Measurements from ENCODE around the gene UMODL1. TPM values are rescaled to one million over a fixed set of nuclear protein-coding genes. Genes with fewer than 3 reads are reported as not detected.
A peak's percentile ranks its signal among the peaks of the same experiment; 100 is the strongest.

Gene UMODL1
- total and polyA plus RNA-seq, 2 donors from 2014 or later: 0.39 TPM; not detected in 1

DNA sequence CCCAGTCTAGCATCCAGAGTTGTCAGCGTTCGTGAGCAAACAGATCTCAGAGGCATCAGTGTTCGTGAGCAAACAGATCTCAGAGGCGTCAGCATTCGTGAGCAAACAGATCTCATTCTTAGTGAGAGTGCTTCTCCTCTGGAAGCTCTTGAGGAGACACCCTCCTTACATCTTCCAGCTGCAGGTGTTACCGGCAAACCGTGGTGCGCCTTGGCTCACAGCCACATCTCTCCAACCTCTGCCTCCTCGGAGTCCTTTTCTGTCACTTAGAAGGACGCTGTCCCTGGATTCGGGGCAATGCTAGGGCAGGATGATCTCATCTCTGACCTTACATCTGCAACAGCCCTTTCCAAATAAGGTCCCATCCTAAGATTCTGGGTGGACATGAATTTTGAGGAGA lies 14.6 kb upstream of the UMODL1 start:
- H3K9ac ChIP-seq (ENCODE audit: low read length in 3 of 3): no peak overlapping the region
- TF ChIP-seq CTCF (IDR thresholded peaks at IDR 0.05; ENCODE audit: borderline replicate concordance, extremely low read depth, insufficient read depth): no peak
- intact Hi-C loops (cut with DNase I): no loop called here
- no peaks in the 10 kb centered on the region for H3K36me3 ChIP-seq (ENCODE audit: control insufficient read depth in 2 of 3, insufficient read depth in 3 of 3, low read length in 3 of 3)
- H3K27ac ChIP-seq (ENCODE audit: low read depth in 2 of 2, low read length in 2 of 2): no peak overlapping the region
- FAIRE-seq (no peak), DNase-seq (peak in 1 of 5 donors; percentile 49)
- peaks cover 0 to 9% (median 0%) of the 10 kb centered on the region in 3 donors for H3K4me1 ChIP-seq (ENCODE audit: control insufficient read depth in 2 of 3, insufficient read depth in 2 of 3, low read depth in 1 of 3, low read length in 3 of 3)
- no peaks in the 10 kb centered on the region for H3K27me3 ChIP-seq (ENCODE audit: control insufficient read depth, insufficient read depth, low read length)
- H3K4me3 ChIP-seq (ENCODE audit: low read length in 3 of 3): no peak overlapping the region
- H3K9me3 ChIP-seq (ENCODE audit: control insufficient read depth in 2 of 3, insufficient read depth in 1 of 3, low read length in 3 of 3): no peaks in the 10 kb centered on the region

DNA sequence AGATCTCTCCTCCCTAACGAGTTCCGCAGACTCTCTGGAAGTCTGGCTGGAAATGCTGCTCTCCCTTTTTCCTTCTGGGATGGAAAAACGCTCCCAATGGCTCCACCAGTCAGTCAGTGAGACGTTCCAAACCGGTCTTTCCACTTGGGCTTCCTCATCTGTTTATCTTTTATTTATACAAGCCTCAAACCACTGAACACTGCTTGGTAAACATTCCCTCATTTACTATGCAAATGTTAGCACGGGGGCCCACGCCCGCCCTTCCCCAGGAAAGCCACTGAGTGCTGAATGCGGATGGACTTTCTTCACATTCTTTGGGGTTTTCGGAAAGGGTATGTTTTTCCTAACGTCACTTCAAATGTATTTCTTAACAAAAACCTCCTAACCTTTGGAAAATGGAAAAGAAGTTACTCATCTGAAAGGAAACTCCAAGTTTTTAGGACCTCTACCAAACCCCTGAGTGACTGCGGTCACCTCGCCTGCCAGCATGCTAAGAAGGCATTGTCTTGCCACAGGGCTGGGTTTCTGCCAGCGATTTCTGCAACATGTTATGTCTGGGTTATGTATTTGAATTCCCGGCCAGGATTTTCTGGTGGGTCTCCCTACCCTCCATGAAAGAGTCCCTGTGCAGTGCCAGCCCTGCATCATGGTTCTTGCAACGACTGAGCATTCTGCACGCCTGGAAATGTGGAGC lies 14.0 kb upstream of the UMODL1 start:
- H3K9me3 ChIP-seq (ENCODE audit: control insufficient read depth in 2 of 3, insufficient read depth in 1 of 3, low read length in 3 of 3): no peaks in the 10 kb centered on the region
- H3K9ac ChIP-seq (ENCODE audit: low read length in 3 of 3): no peak overlapping the region
- H3K27ac ChIP-seq (ENCODE audit: low read depth in 2 of 2, low read length in 2 of 2): peak overlapping the region in 1 of 2 donors; percentile 13
- H3K4me1 ChIP-seq (ENCODE audit: control insufficient read depth in 2 of 3, insufficient read depth in 2 of 3, low read depth in 1 of 3, low read length in 3 of 3): peaks cover 0 to 9% (median 0%) of the 10 kb centered on the region in 3 donors
- FAIRE-seq (no peak), DNase-seq (peak in 3 of 5 donors; percentile 65 to 71 (median 66))
- H3K36me3 ChIP-seq (ENCODE audit: control insufficient read depth in 2 of 3, insufficient read depth in 3 of 3, low read length in 3 of 3): no peaks in the 10 kb centered on the region
- no peak overlapping the region for H3K4me3 ChIP-seq (ENCODE audit: low read length in 3 of 3)
- intact Hi-C loops (cut with DNase I): no loop called here
- TF ChIP-seq CTCF (IDR thresholded peaks at IDR 0.05; ENCODE audit: borderline replicate concordance, extremely low read depth, insufficient read depth): no peak
- no peaks in the 10 kb centered on the region for H3K27me3 ChIP-seq (ENCODE audit: control insufficient read depth, insufficient read depth, low read length)

- intact Hi-C loops (cut with DNase I): no loop called here
- peak in 1 of 5 donors; percentile 31 for DNase-seq
- peaks cover 0 to 9% (median 0%) of the 10 kb centered on the region in 3 donors for H3K4me1 ChIP-seq (ENCODE audit: control insufficient read depth in 2 of 3, insufficient read depth in 2 of 3, low read depth in 1 of 3, low read length in 3 of 3)
- no peaks in the 10 kb centered on the region for H3K27me3 ChIP-seq (ENCODE audit: control insufficient read depth, insufficient read depth, low read length)
- H3K9me3 ChIP-seq (ENCODE audit: control insufficient read depth in 2 of 3, insufficient read depth in 1 of 3, low read length in 3 of 3): no peaks in the 10 kb centered on the region
- H3K27ac ChIP-seq (ENCODE audit: low read depth in 2 of 2, low read length in 2 of 2): no peak overlapping the region
- no peak for FAIRE-seq
- H3K4me3 ChIP-seq (ENCODE audit: low read length in 3 of 3): no peak overlapping the region
- H3K9ac ChIP-seq (ENCODE audit: low read length in 3 of 3): peak overlapping the region in 1 of 3 donors; percentile 12
- no peaks in the 10 kb centered on the region for H3K36me3 ChIP-seq (ENCODE audit: control insufficient read depth in 2 of 3, insufficient read depth in 3 of 3, low read length in 3 of 3)
- TF ChIP-seq CTCF (IDR thresholded peaks at IDR 0.05; ENCODE audit: borderline replicate concordance, extremely low read depth, insufficient read depth): no peak
Observed at GRCh38 chr21:42057851-42058437, 13.2 kb upstream of the UMODL1 start.

Data from kidney (tissue), 14 donors.